Panc1 (cell line): Measurements from ENCODE around the gene NDEL1. TPM values are rescaled to one million over a fixed set of nuclear protein-coding genes. Genes with fewer than 3 reads are reported as not detected.

Source experiments
- ATAC-seq: fragments of 200-7000 bp; cut with Tn5 transposase; 2 replicates; pipeline ENCODE4 v1.9.1; 2020; ENCODE audit warnings: mild to moderate bottlenecking, moderate library complexity
- BruUV-seq: library from RNA; stranded (reverse); fragments of 400-500 nt; replicated peaks from 2 replicates; lab custom pipeline; 2021; lab: Mats Ljungman, UMichigan
- CTCF ChIA-PET: fragments of 300-600 bp; sonication (Branson Sonifier 250); formaldehyde crosslinking; loops from one replicate; lab custom pipeline; 2022; ENCODE audit warnings: antibody characterized with exemption; lab: Charles Lee
- POLR2A ChIA-PET: fragments of 300-600 bp; sonication (Branson Sonifier 250); formaldehyde crosslinking; loops from one replicate; lab custom pipeline; 2022; ENCODE audit warnings: antibody characterized with exemption; lab: Charles Lee
- DNase-seq: peaks from one replicate; pipeline ENCODE4 v3.0.0-alpha.2; 2010; ENCODE audit warnings: low read depth, low spot score
- H3K27ac ChIP-seq: 2 replicates; pipeline ENCODE4 v1.5.1; 2011; ENCODE audit warnings: mild to moderate bottlenecking, low read length, inconsistent platforms
- H3K27me3 ChIP-seq: fragments of 200-500 bp; sonication (Bioruptor generic); 2 replicates; pipeline ENCODE4 v1.6.0; 2014; ENCODE audit warnings: low read length, inconsistent platforms; ENCODE audit not compliant: control insufficient read depth, insufficient read depth
- H3K36me3 ChIP-seq: fragments of 200-500 bp; sonication (Bioruptor generic); 2 replicates; pipeline ENCODE4 v1.5.1; 2014; ENCODE audit warnings: inconsistent platforms, mild to moderate bottlenecking, low read length, moderate library complexity; ENCODE audit not compliant: control insufficient read depth, insufficient read depth
- H3K4me1 ChIP-seq: 2 replicates; pipeline ENCODE4 v1.5.1; 2011; ENCODE audit warnings: inconsistent platforms, mild to moderate bottlenecking, low read length, moderate library complexity; ENCODE audit not compliant: control insufficient read depth, insufficient read depth
- H3K4me3 ChIP-seq, 2 experiments: 2 replicates each; pipeline ENCODE4 v1.5.1; 2011 to 2012; ENCODE audit warnings: low read depth in 2 of 2, low read length in 2 of 2, mild to moderate bottlenecking in 2 of 2, inconsistent platforms in 1 of 2, moderate library complexity in 1 of 2
- H3K9me3 ChIP-seq: fragments of 200-500 bp; sonication (Bioruptor generic); 2 replicates; pipeline ENCODE4 v1.5.1; 2014; ENCODE audit warnings: low read depth, mild to moderate bottlenecking, inconsistent platforms, low read length, moderate library complexity; ENCODE audit not compliant: control insufficient read depth, insufficient read depth
- POLR2AphosphoS5 ChIP-seq: IDR thresholded peaks from 2 replicates; pipeline ENCODE4 v1.6.1; 2012; ENCODE audit warnings: mild to moderate bottlenecking, low read depth, low read length, moderate library complexity
- REST ChIP-seq, 2 experiments: IDR thresholded peaks; 2 replicates each; pipeline ENCODE4 v1.6.1; 2011 to 2012; ENCODE audit warnings: low read depth in 2 of 2, control low read depth in 1 of 2, low read length in 1 of 2, mild to moderate bottlenecking in 1 of 2, moderate library complexity in 1 of 2; ENCODE audit not compliant: insufficient read depth in 1 of 2
- SIN3A ChIP-seq: IDR thresholded peaks from 2 replicates; pipeline ENCODE4 v1.6.1; 2012; ENCODE audit warnings: low read depth, mild to moderate bottlenecking, low read length, moderate library complexity, borderline replicate concordance; ENCODE audit not compliant: insufficient read depth
- TCF7L2 ChIP-seq: IDR thresholded peaks from 2 replicates; pipeline ENCODE4 v1.6.1; 2011; ENCODE audit warnings: mild to moderate bottlenecking, low read depth, low read length, inconsistent platforms
- in situ Hi-C: cut with HindIII; loops from 2 replicates; pipeline ENCODE4 v1.10.0; 2016; ENCODE audit warnings: low sequenced_read_pairs, low pct_unique_long_range_greater_than_20kb
- intact Hi-C: fragments of 100-400 bp; cut with micrococcal nuclease; formaldehyde crosslinking; loops from one replicate; pipeline ENCODE4 v1.10.0; 2022; ENCODE audit not compliant: unreplicated experiment
- total RNA-seq: library from RNA; stranded (reverse); gene quantifications from one replicate; pipeline ENCODE4 v1.2.1, GENCODE V29; 2021; ENCODE audit not compliant: unreplicated experiment
- TF ChIP-seq, protein P1 (sequence below): fragments of 450-650 bp; IDR thresholded peaks from 2 replicates; pipeline ENCODE4 v1.5.1; 2017; ENCODE audit warnings: mild to moderate bottlenecking

NDEL1 gene
- total RNA-seq, 1 experiment from 2014 or later, result 44.8 TPM

- intact Hi-C loops, result no loop called here
- Histone ChIP-seq H3K4me1 (no peaks in the 10 kb centered on the region), H3K27ac (no peak overlapping the region), H3K4me3 (no peak overlapping the region), H3K27me3 (no peaks in the 10 kb centered on the region), H3K36me3 (peaks cover 2% of the 10 kb centered on the region; the same call in 1 of the 2 replicates), H3K9me3 (no peaks in the 10 kb centered on the region)
- ChIA-PET CTCF (no interaction called here), POLR2A (no interaction called here)
- ATAC-seq (no peak), DNase-seq (no peak)
- in situ Hi-C loops, result no loop called here
- TF ChIP-seq TCF7L2 (no peak), POLR2AphosphoS5 (no peak), SIN3A (no peak), REST (IDR thresholded peaks at IDR 0.05; ENCODE audit: insufficient read depth in 1 of 2, low read depth in 2 of 2, low read length in 1 of 2) (no peak)
- TF ChIP-seq, protein P1, sequence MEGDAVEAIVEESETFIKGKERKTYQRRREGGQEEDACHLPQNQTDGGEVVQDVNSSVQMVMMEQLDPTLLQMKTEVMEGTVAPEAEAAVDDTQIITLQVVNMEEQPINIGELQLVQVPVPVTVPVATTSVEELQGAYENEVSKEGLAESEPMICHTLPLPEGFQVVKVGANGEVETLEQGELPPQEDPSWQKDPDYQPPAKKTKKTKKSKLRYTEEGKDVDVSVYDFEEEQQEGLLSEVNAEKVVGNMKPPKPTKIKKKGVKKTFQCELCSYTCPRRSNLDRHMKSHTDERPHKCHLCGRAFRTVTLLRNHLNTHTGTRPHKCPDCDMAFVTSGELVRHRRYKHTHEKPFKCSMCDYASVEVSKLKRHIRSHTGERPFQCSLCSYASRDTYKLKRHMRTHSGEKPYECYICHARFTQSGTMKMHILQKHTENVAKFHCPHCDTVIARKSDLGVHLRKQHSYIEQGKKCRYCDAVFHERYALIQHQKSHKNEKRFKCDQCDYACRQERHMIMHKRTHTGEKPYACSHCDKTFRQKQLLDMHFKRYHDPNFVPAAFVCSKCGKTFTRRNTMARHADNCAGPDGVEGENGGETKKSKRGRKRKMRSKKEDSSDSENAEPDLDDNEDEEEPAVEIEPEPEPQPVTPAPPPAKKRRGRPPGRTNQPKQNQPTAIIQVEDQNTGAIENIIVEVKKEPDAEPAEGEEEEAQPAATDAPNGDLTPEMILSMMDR, result no peak
- BruUV-seq, result no TSS peak
Observed at GRCh38 chr17:8499614-8500013, 63.9 kb downstream of the NDEL1 start.

GRCh38 chr17:8500609-8501008 is 64.9 kb downstream of the NDEL1 start:
- no peaks in the 10 kb centered on the region for H3K4me1 ChIP-seq
- intact Hi-C loops, result no loop called here
- no peak overlapping the region for H3K27ac ChIP-seq
- CTCF ChIA-PET, result no interaction called here
- in situ Hi-C loops, result no loop called here
- no peaks in the 10 kb centered on the region for H3K9me3 ChIP-seq
- peaks cover 2% of the 10 kb centered on the region; the same call in 1 of the 2 replicates for H3K36me3 ChIP-seq
- ATAC-seq (no peak), DNase-seq (no peak)
- no TSS peak for BruUV-seq
- no peak for TF ChIP-seq SIN3A
- TF ChIP-seq TCF7L2, result no peak
- TF ChIP-seq POLR2AphosphoS5, result no peak
- TF ChIP-seq, protein P1, result no peak
- TF ChIP-seq REST (IDR thresholded peaks at IDR 0.05; ENCODE audit: insufficient read depth in 1 of 2, low read depth in 2 of 2, low read length in 1 of 2), result no peak
- H3K4me3 ChIP-seq, result no peak overlapping the region
- POLR2A ChIA-PET, result no interaction called here
- no peaks in the 10 kb centered on the region for H3K27me3 ChIP-seq
